Breast epithelium (tissue), 3 donors: ENCODE results near the gene EPHA2.

Experiments used
- POLR2AphosphoS5 ChIP-seq, 3 donors: sonication (generic); formaldehyde crosslinking; IDR thresholded peaks; one replicate each; pipeline ENCODE4 v1.6.1; 2017; ENCODE audit warnings: antibody characterized with exemption in 3 of 3
- TF ChIP-seq, protein P1 (sequence below), 3 donors: fragments of 450-650 bp; IDR thresholded peaks; one replicate each; pipeline ENCODE4 v1.5.1; 2016 to 2017; ENCODE audit warnings: antibody characterized with exemption in 3 of 3, mild to moderate bottlenecking in 3 of 3, moderate library complexity in 3 of 3

- TF ChIP-seq POLR2AphosphoS5 (IDR thresholded peaks at IDR 0.05), result no peak
- TF ChIP-seq, protein P1, sequence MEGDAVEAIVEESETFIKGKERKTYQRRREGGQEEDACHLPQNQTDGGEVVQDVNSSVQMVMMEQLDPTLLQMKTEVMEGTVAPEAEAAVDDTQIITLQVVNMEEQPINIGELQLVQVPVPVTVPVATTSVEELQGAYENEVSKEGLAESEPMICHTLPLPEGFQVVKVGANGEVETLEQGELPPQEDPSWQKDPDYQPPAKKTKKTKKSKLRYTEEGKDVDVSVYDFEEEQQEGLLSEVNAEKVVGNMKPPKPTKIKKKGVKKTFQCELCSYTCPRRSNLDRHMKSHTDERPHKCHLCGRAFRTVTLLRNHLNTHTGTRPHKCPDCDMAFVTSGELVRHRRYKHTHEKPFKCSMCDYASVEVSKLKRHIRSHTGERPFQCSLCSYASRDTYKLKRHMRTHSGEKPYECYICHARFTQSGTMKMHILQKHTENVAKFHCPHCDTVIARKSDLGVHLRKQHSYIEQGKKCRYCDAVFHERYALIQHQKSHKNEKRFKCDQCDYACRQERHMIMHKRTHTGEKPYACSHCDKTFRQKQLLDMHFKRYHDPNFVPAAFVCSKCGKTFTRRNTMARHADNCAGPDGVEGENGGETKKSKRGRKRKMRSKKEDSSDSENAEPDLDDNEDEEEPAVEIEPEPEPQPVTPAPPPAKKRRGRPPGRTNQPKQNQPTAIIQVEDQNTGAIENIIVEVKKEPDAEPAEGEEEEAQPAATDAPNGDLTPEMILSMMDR (IDR thresholded peaks at IDR 0.05), result no peak
These were observed 5.4 kb downstream of the EPHA2 start for GRCh38 chr1:16150508-16150907.
